GM21737 (cell line): ENCODE results near the gene RELB.
A peak's percentile ranks its signal among the peaks of the same experiment; 100 is the strongest.
"Not testable (repeated sequence)": the region's sequence is repeated elsewhere in the genome, so short reads cannot be mapped to it uniquely, and the experiment has no call there.

Experiments used
- ATAC-seq: cut with Tn5 transposase; IDR thresholded peaks from one replicate; pipeline ENCODE4 v1.9.1; 2021; ENCODE audit warnings: mild to moderate bottlenecking, moderate library complexity; ENCODE audit not compliant: unreplicated experiment

RELB gene

GRCh38 chr19:45001087-45001739 lies at the start of gene RELB:
RELB (plus strand) TSS chr19:45001464; CDS start chr19:45001580, 116 bp downstream.
- peak; percentile 45 for ATAC-seq

- no peak for ATAC-seq
Observed at GRCh38 chr19:44954278-44954648, 47.0 kb upstream of the RELB start.

- ATAC-seq, result peak; percentile 84
Observed at GRCh38 chr19:44954649-44955504, 46.4 kb upstream of the RELB start, which contains the start of gene CLPTM1. CLPTM1 (plus strand) TSS chr19:44955380; CDS start chr19:44955396, 16 bp downstream.

DNA sequence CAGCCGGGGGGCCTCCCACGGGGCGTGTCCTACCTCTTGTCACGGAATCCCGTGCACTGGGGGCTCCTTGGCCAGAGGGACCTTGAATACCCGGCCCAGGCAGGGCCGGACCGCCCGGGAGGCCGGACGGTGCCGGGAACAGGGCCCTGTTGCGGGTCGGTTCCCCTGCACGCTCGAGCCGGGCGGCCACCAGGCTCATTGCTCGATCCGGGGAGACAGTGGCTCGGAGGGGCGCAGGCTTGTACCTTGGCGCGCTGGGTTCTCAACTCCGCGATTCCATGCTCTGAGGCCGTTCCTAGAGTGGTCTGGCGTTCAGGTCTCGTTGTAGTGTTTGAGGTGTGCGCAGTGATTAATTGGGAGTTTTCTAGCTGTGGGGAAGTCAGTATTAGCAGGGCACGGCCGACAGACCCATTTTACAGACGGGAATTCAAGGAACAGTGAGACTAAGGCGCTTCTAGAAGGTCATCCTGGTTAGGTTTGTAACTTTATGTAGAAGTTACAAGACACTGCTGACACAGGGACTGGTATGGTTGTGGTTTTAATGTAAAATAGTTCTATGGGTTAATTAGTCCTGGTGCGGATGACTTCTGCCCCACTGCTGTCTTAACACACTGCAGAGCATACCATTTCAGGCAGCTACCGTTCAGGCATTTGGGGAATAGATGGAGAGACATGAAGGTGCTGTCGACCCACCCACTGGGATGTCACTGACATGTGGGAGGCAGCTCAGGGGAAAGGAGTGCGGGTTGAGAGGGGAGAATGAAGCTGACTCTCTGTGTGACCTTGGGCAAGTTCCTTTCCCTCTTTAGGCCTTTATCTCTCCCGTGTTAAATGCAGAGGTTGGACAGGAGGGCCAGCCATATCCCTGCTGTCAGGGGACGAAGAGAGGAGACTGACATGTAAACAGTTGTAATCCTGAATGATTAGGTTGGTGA lies 45.5 kb upstream of the RELB start:
- peak; percentile 28 for ATAC-seq

- ATAC-seq, result no peak
Observed at GRCh38 chr19:44957526-44957925, 43.7 kb upstream of the RELB start.

DNA sequence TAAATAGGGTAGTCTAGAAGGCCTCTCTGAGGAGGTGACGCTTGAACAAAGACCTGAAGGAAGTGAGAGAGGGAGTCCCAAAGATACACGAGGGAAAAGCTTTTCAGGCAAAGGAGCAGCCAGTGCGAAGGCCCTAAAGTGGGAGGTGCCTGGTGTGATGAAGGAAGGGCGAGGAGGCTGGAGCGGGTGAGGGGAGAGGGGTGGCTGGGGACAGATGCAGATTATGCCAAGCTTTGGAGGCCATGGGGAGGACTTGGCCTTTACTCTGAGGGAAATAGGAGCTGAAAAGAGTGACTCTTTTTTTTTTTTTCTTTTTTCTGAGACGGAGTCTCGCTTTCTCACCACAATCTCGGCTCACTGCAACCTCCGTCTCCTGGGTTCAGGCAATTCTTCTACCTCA lies 43.2 kb upstream of the RELB start:
- ATAC-seq, result no peak

GRCh38 chr19:44959691-44960090 lies 41.6 kb upstream of the RELB start:
- ATAC-seq, result no peak

DNA sequence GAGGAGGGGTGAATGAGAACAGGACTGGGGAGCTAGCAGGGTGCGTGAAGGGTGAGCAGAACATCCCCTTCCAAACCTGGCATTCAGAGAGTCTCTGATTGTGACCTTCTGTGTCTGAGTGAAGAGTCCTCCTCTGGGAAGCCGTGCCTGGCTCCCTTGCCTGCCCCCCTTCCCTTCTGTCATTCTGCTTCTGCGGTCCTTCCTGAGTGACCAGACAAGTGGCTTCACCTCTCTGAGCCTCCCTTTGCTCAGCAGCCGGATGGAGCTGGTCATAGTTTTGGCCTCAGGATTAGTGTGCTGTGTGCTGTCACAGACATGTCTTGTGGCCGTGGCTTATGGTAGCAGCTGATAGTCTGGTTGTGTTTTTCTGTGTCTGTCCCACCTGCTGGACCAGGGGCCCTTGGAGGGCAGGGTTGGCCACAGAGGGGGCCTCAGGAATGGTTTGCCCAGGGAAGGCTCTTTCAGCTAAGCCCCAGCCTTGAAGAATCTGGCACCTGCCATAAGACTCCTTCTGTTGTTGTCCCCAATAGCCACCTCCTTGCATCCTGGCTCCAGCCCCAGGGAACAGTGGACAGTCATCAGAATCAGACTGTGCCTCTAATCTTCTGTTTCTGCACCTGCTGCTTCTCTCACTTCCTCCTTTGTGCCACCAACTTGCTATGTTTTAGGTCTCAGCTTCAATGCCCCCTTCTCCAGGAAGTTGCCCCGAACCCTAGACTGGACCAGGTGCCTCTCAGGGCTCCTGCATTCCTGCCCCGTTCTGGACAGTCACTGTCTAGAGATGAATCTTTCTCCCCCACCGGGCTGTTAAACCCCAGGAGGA lies 40.1 kb upstream of the RELB start:
- no peak for ATAC-seq

- ATAC-seq, result no peak
Observed at GRCh38 chr19:44961821-44962220, 39.4 kb upstream of the RELB start.

DNA sequence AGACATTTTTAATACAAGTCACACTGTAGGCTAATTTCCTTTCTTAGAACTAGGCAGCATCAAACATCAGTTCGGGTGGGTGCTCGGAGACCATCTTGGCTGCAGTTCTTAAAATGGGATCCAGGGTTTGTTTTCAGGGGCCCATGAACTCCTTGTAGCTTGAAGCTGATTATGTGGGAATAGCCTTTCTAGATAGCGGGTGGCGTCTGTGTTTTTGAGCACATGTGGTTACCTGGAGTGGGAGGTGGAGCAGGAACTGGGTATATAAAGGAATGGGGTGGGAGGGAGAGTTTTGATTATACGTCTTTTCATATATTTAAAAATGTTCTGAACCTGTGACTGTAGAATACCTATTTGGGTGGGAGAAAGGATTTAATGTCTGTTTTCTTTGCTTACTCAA lies 33.1 kb upstream of the RELB start:
- ATAC-seq, result no peak

DNA sequence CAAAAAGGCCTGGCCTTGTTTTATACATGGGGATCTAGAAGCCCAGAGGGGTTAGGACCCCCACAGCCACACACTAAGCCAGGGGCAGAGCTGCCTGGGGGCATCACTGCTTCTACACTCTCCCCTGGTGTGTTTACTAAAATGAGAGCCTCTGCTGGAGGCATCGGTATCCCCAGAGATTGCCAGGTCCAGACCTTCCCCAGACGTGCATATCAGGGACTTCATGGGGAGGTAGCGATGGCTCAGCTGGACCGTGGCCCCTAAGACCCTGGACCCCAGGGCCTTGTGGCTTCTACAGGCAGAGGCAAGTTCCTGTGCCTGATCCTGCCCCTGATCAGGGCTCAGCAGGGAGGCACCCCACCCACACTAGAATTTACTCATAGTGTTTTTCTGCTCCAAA lies 32.6 kb upstream of the RELB start:
- ATAC-seq, result no peak

DNA sequence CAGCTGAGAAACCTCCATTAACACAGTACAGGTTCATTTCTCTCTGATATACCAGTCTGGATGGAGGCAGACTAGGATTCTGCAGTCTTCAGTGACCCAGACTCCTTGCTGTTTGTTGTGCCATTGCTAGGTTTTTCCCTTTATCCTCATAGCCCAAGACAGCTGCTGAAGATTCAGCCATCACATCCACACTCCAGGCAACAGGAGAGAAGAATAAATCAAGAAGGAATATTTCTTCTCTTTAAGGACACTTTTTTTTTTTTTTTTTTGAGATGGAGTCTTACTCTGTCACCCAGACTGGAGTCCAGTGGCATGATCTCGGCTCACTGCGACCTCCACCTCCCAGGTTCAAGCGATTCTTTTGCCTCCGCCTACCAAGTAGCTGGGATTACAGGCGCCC lies 31.8 kb upstream of the RELB start:
- ATAC-seq, result no peak

GRCh38 chr19:44971451-44971850 lies 29.8 kb upstream of the RELB start:
- not testable (repeated sequence) for ATAC-seq

- ATAC-seq, result no peak
Observed at GRCh38 chr19:44972802-44973201, 28.5 kb upstream of the RELB start.

DNA sequence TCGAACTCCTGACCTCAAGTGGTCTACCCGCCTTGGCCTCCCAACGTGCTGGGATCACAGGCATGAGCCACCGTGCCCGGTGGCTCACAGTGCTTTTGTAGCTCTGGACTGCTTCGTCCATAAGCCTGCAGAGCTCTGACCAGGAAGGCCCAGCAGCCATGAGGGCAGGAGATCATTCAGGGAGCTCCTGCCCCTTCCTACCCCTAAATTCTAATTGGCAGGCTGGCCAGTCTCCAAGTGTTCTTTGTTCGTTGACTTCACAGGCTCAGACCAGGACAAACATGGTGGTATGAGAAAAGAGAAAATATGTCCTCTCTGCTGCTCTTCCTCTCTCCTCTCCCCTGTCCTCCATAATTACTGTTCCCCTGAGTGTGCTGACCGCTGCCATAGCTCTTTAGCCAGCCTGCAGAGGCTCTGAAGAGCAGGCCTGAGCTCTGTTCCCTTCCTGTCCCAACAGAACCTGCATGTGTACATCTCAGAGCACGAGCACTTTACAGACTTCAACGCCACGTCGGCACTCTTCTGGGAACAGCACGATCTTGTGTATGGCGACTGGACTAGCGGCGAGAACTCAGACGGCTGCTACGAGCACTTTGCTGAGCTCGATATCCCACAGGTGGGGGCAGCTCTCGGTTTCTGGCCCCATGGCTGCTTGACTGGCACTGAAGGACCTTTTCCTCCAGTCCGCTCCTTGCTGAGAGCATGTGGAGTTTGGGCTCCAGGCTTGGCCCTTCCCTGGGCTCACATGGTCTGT lies 27.1 kb upstream of the RELB start:
- no peak for ATAC-seq

- no peak for ATAC-seq
Observed at GRCh38 chr19:44974857-44975256, 26.4 kb upstream of the RELB start.

DNA sequence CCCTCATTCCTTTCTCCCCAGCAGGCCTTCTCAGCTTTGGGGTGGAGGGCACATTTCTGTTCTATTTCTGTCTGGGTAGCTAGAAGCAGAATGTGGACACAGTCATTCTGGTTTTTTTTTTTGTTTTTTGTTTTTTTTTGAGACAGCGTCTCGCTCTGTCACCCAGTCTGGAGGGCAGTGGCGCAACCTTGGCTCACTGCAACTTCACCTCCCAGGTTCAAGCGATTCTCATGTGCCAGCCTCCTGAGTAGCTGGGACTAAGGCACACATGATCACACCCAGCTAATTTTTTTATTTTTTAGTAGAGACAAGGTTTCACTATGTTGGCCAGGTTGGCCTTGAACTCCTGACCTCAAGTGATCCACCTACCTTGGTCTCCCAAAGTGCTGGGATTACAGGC lies 25.8 kb upstream of the RELB start:
- ATAC-seq, result no peak

GRCh38 chr19:44984005-44984404 lies 17.3 kb upstream of the RELB start:
- no peak for ATAC-seq

GRCh38 chr19:44985445-44985844 lies 15.8 kb upstream of the RELB start:
- no peak for ATAC-seq

DNA sequence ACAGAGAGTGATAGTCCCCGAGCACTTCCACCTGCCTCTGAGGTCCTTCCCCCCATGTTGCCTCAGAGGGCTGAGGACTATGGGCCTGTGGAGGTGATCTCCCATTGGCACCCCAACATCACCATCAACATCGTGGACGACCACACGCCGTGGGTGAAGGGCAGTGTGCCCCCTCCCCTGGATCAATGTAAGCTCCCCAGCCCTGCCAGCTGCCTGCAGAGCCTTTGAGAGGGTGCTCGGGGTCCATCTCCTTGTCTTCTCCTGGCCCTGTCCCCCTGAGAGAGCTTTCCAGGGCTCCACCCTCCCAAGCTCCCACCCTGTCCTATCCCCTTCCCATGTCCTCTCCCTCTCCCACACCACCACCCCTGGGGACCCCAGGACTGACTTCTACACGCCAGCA lies 14.9 kb upstream of the RELB start:
- no peak for ATAC-seq
